HUDEP-2 (cell line): ENCODE data around the gene PSAPL1.

Experiments used
- DNase-seq, 76 experiments: peaks; one replicate each; lab custom pipeline; 2025; ENCODE audit not compliant: unreplicated experiment in 76 of 76; lab: John Stamatoyannopoulos, UW

PSAPL1 gene

GRCh38 chr4:7384003-7384928, 50.5 kb downstream of the PSAPL1 start:
- no peak for DNase-seq

- DNase-seq = no peak
These were observed 51.5 kb downstream of the PSAPL1 start for GRCh38 chr4:7383266-7383665.

- DNase-seq = no peak
These were observed 52.1 kb downstream of the PSAPL1 start for GRCh38 chr4:7382634-7383014.

GRCh38 chr4:7381890-7382633, 52.7 kb downstream of the PSAPL1 start:
- no peak for DNase-seq

- no peak for DNase-seq
These were observed 53.4 kb downstream of the PSAPL1 start for GRCh38 chr4:7381221-7381889.
